ENCODE data around the gene AMHR2. TPM values are rescaled to one million over a fixed set of nuclear protein-coding genes. Genes with fewer than 3 reads are reported as not detected.

AMHR2 gene
- total RNA-seq, 1 experiment from 2014 or later: 0.29 TPM

- POLR2A ChIA-PET (ENCODE audit: unreplicated experiment): no interaction called here
- no peaks in the 10 kb centered on the region for H3K4me1 ChIP-seq (ENCODE audit: insufficient read depth, low read length)
- TF ChIP-seq EZH2phosphoT487 (IDR thresholded peaks at IDR 0.05; ENCODE audit: borderline replicate concordance, low read length) (no peak), CTCF (conservative IDR thresholded peaks at IDR 0.05; ENCODE audit: low read depth, low read length) (no peak), EZH2 (IDR thresholded peaks at IDR 0.05; ENCODE audit: low read length, unreplicated experiment) (no peak)
- no peak overlapping the region for H3K4me2 ChIP-seq (ENCODE audit: low read length)
- peaks cover 62% of the 10 kb centered on the region for H4K20me1 ChIP-seq (ENCODE audit: low read length)
- H3K27ac ChIP-seq (ENCODE audit: low read length): no peak overlapping the region
- H3K9me2 ChIP-seq (replicated peaks; ENCODE audit: low read length): no peaks in the 10 kb centered on the region
- no peak for DNase-seq
- H3K4me3 ChIP-seq (ENCODE audit: low read length): no peak overlapping the region
- H3F3A ChIP-seq (ENCODE audit: low read length, unreplicated experiment): peaks cover 4% of the 10 kb centered on the region
- no peaks in the 10 kb centered on the region for H3K27me3 ChIP-seq (ENCODE audit: low read length)
- no peak for ATAC-seq
- CTCF ChIA-PET: no interaction called here
- peaks cover 91% of the 10 kb centered on the region for H3K36me3 ChIP-seq (ENCODE audit: low read depth, low read length)
- no peak overlapping the region for H2AFZ ChIP-seq (ENCODE audit: low read length)
- peaks cover 66% of the 10 kb centered on the region for H3K79me2 ChIP-seq (ENCODE audit: low read length)
- no peaks in the 10 kb centered on the region for H3K9me3 ChIP-seq (ENCODE audit: low read length)
- H3K9ac ChIP-seq (ENCODE audit: low read length): no peak overlapping the region
- no TSS peak for BruUV-seq (replicated peaks)
- intact Hi-C loops (cut with micrococcal nuclease): no loop called here
Observed at GRCh38 chr12:53468282-53468681, 44.6 kb downstream of the AMHR2 start.

- DNase-seq (no peak), ATAC-seq (0 out of 2 replicates have a peak, but pooled peaks have one; percentile 10)
- Histone ChIP-seq H4K20me1 (ENCODE audit: low read length) (peaks cover 64% of the 10 kb centered on the region), H3K79me2 (ENCODE audit: low read length) (peaks cover 62% of the 10 kb centered on the region), H3F3A (ENCODE audit: low read length, unreplicated experiment) (peaks cover 9% of the 10 kb centered on the region), H3K9me3 (ENCODE audit: low read length) (no peaks in the 10 kb centered on the region), H2AFZ (ENCODE audit: low read length) (no peak overlapping the region), H3K36me3 (ENCODE audit: low read depth, low read length) (peaks cover 92% of the 10 kb centered on the region), H3K4me1 (ENCODE audit: insufficient read depth, low read length) (no peaks in the 10 kb centered on the region), H3K27ac (ENCODE audit: low read length) (no peak overlapping the region), H3K4me3 (ENCODE audit: low read length) (no peak overlapping the region), H3K9me2 (replicated peaks; ENCODE audit: low read length) (no peaks in the 10 kb centered on the region), H3K9ac (ENCODE audit: low read length) (no peak overlapping the region), H3K27me3 (ENCODE audit: low read length) (no peaks in the 10 kb centered on the region), H3K4me2 (ENCODE audit: low read length) (no peak overlapping the region)
- no TSS peak for BruUV-seq (replicated peaks)
- POLR2A ChIA-PET (ENCODE audit: unreplicated experiment): no interaction called here
- TF ChIP-seq EZH2 (IDR thresholded peaks at IDR 0.05; ENCODE audit: low read length, unreplicated experiment): no peak
- TF ChIP-seq CTCF (conservative IDR thresholded peaks at IDR 0.05; ENCODE audit: low read depth, low read length): no peak
- no peak for TF ChIP-seq EZH2phosphoT487 (IDR thresholded peaks at IDR 0.05; ENCODE audit: borderline replicate concordance, low read length)
- intact Hi-C loops (cut with micrococcal nuclease): no loop called here
- CTCF ChIA-PET: no interaction called here
Observed at GRCh38 chr12:53472056-53472582, 48.5 kb downstream of the AMHR2 start.

- H3F3A ChIP-seq (ENCODE audit: low read length, unreplicated experiment): peaks cover 18% of the 10 kb centered on the region
- intact Hi-C loops (cut with micrococcal nuclease): no loop called here
- DNase-seq (no peak), ATAC-seq (no peak)
- no peaks in the 10 kb centered on the region for H3K9me3 ChIP-seq (ENCODE audit: low read length)
- no peaks in the 10 kb centered on the region for H3K9me2 ChIP-seq (replicated peaks; ENCODE audit: low read length)
- ChIA-PET POLR2A (ENCODE audit: unreplicated experiment) (no interaction called here), CTCF (no interaction called here)
- H3K9ac ChIP-seq (ENCODE audit: low read length): no peak overlapping the region
- no peak for TF ChIP-seq EZH2 (IDR thresholded peaks at IDR 0.05; ENCODE audit: low read length, unreplicated experiment)
- TF ChIP-seq EZH2phosphoT487 (IDR thresholded peaks at IDR 0.05; ENCODE audit: borderline replicate concordance, low read length): no peak
- TF ChIP-seq CTCF (conservative IDR thresholded peaks at IDR 0.05; ENCODE audit: low read depth, low read length): no peak
- H4K20me1 ChIP-seq (ENCODE audit: low read length): peaks cover 64% of the 10 kb centered on the region
- no peak overlapping the region for H3K4me3 ChIP-seq (ENCODE audit: low read length)
- H3K4me2 ChIP-seq (ENCODE audit: low read length): no peak overlapping the region
- H3K27ac ChIP-seq (ENCODE audit: low read length): no peak overlapping the region
- no peak overlapping the region for H2AFZ ChIP-seq (ENCODE audit: low read length)
- H3K36me3 ChIP-seq (ENCODE audit: low read depth, low read length): peaks cover 90% of the 10 kb centered on the region
- H3K27me3 ChIP-seq (ENCODE audit: low read length): no peaks in the 10 kb centered on the region
- H3K79me2 ChIP-seq (ENCODE audit: low read length): peaks cover 52% of the 10 kb centered on the region
- no TSS peak for BruUV-seq (replicated peaks)
- H3K4me1 ChIP-seq (ENCODE audit: insufficient read depth, low read length): no peaks in the 10 kb centered on the region
Observed at GRCh38 chr12:53474077-53474476, 50.4 kb downstream of the AMHR2 start.

Measured in PC-3 (cell line).